Endothelial cell of umbilical vein (primary cell): Measurements from ENCODE around the gene OR4E2. TPM values are rescaled to one million over a fixed set of nuclear protein-coding genes. Genes with fewer than 3 reads are reported as not detected.

ENCODE experiments used
- BruUV-seq: library from RNA; stranded (reverse); fragments of 400-500 nt; replicated peaks from 2 replicates; lab custom pipeline; 2021; lab: Mats Ljungman, UMichigan
- CTCF ChIA-PET: fragments of 300-600, 350-600 bp; sonication (Branson Sonifier 250); formaldehyde crosslinking; loops from one replicate; lab custom pipeline; 2021; ENCODE audit warnings: antibody characterized with exemption, inconsistent platforms; lab: Charles Lee
- POLR2A ChIA-PET: fragments of 300-600, 350-600 bp; sonication (Branson Sonifier 250); formaldehyde crosslinking; loops from one replicate; lab custom pipeline; 2021; ENCODE audit warnings: antibody characterized with exemption, inconsistent platforms; lab: Charles Lee
- DNase-seq: peaks from one replicate; pipeline ENCODE4 v3.0.0-alpha.2; 2011; ENCODE audit warnings: low read depth, low spot score
- FAIRE-seq: peaks from 2 replicates; lab custom pipeline; 2011; peaks lifted over from hg19 to GRCh38; lab: Jason Lieb, UNC
- H2AFZ ChIP-seq: 2 replicates; pipeline ENCODE4 v1.6.0; 2012; ENCODE audit warnings: low read depth, low read length, control low read depth, inconsistent platforms
- H3K27ac ChIP-seq: 2 replicates; pipeline ENCODE4 v1.5.1; 2011; ENCODE audit warnings: low read depth, mild to moderate bottlenecking, control low read depth, low read length, moderate library complexity; ENCODE audit not compliant: insufficient read depth
- H3K27me3 ChIP-seq, 2 experiments: 2 replicates each; pipeline versions ENCODE4 v1.6.0 to v1.6.1; 2011; ENCODE audit warnings: low read length in 2 of 2, mixed read lengths in 1 of 2; ENCODE audit not compliant: control insufficient read depth in 2 of 2, insufficient read depth in 2 of 2
- H3K36me3 ChIP-seq, 2 experiments: 2 replicates in 1 of 2; 3 replicates in 1 of 2; pipeline ENCODE4 v1.5.1; 2011; ENCODE audit warnings: low read length in 2 of 2, mild to moderate bottlenecking in 1 of 2, moderate library complexity in 1 of 2; ENCODE audit not compliant: control insufficient read depth in 2 of 2, insufficient read depth in 2 of 2; ENCODE audit errors: extremely low read depth in 1 of 2
- H3K4me1 ChIP-seq: 3 replicates; pipeline ENCODE4 v1.5.1; 2011; ENCODE audit warnings: mild to moderate bottlenecking, low read length; ENCODE audit not compliant: control insufficient read depth, insufficient read depth; ENCODE audit errors: extremely low read depth
- H3K4me2 ChIP-seq: 2 replicates; pipeline ENCODE4 v1.6.1; 2011; ENCODE audit warnings: low read length, control low read depth, mixed read lengths; ENCODE audit not compliant: insufficient read depth
- H3K4me3 ChIP-seq, 3 experiments: fragments of 200-600 bp in 1 of 3; sonication (generic), shearing (Covaris generic) in 1 of 3; replicated peaks in 1 of 3; 2 replicates each; pipeline ENCODE4 v1.5.1; 2011 to 2016; ENCODE audit warnings: control low read depth in 3 of 3, low read length in 3 of 3, mild to moderate bottlenecking in 2 of 3, inconsistent platforms in 1 of 3, low read depth in 1 of 3, moderate library complexity in 1 of 3; ENCODE audit not compliant: insufficient read depth in 1 of 3
- H3K79me2 ChIP-seq: 2 replicates; pipeline ENCODE4 v1.6.0; 2012; ENCODE audit warnings: low read length, inconsistent platforms; ENCODE audit not compliant: control insufficient read depth, insufficient read depth
- H3K9ac ChIP-seq: replicated peaks from 2 replicates; pipeline ENCODE3; 2011; ENCODE audit warnings: low read length, control low read depth; ENCODE audit not compliant: insufficient read depth; ENCODE audit errors: extremely low read depth
- H3K9me1 ChIP-seq: replicated peaks from 3 replicates; pipeline ENCODE4 v1.6.0; 2011; ENCODE audit warnings: mild to moderate bottlenecking, low read length; ENCODE audit not compliant: control insufficient read depth, insufficient read depth; ENCODE audit errors: extremely low read depth
- H3K9me3 ChIP-seq: replicated peaks from 2 replicates; pipeline ENCODE4 v1.5.1; 2012; ENCODE audit warnings: low read length, inconsistent platforms; ENCODE audit not compliant: control insufficient read depth, insufficient read depth
- H4K20me1 ChIP-seq: replicated peaks from 2 replicates; pipeline ENCODE3; 2011; ENCODE audit warnings: mild to moderate bottlenecking, low read length; ENCODE audit not compliant: control insufficient read depth, insufficient read depth; ENCODE audit errors: extremely low read depth
- EZH2 ChIP-seq: IDR thresholded peaks from 2 replicates; pipeline ENCODE4 v1.6.1; 2012; ENCODE audit warnings: borderline replicate concordance, low read depth, mild to moderate bottlenecking, moderate library complexity, low read length, inconsistent platforms; ENCODE audit not compliant: severe bottlenecking
- FOS ChIP-seq: IDR thresholded peaks from 2 replicates; pipeline ENCODE4 v1.6.1; 2011; ENCODE audit warnings: mild to moderate bottlenecking, low read length, moderate library complexity, borderline replicate concordance; ENCODE audit not compliant: insufficient read depth
- GATA2 ChIP-seq: IDR thresholded peaks from 2 replicates; pipeline ENCODE4 v1.7.0; 2011; ENCODE audit warnings: low read depth, mild to moderate bottlenecking, moderate library complexity, mixed read lengths, low read length; ENCODE audit not compliant: insufficient read length, insufficient read depth
- JUN ChIP-seq: IDR thresholded peaks from 2 replicates; pipeline ENCODE4 v1.6.1; 2011; ENCODE audit warnings: borderline replicate concordance, low read depth; ENCODE audit not compliant: insufficient read length, insufficient read depth
- MYC ChIP-seq: IDR thresholded peaks from one replicate; pipeline ENCODE4 v1.6.1; 2011; ENCODE audit warnings: mild to moderate bottlenecking, low read depth, low read length
- POLR2A ChIP-seq: IDR thresholded peaks from 2 replicates; pipeline ENCODE4 v1.6.1; 2012; ENCODE audit warnings: low read depth, mild to moderate bottlenecking, control low read depth, low read length
- POLR2AphosphoS5 ChIP-seq: IDR thresholded peaks from 2 replicates; pipeline ENCODE4 v1.6.1; 2012; ENCODE audit warnings: low read depth, mild to moderate bottlenecking, control low read depth, low read length, moderate library complexity; ENCODE audit not compliant: insufficient read depth
- dilution Hi-C: fragments of 300-500 bp; cut with MboI; formaldehyde crosslinking; loops from one replicate; pipeline ENCODE4 v1.15.0; 2019; ENCODE audit warnings: low sequenced_read_pairs; ENCODE audit not compliant: extremely low pct_ligation_motif_present
- intact Hi-C: fragments of 100-400 bp; cut with micrococcal nuclease; formaldehyde crosslinking; loops from one replicate; pipeline ENCODE4 v1.10.0; 2022
- polyA plus RNA-seq, 4 experiments: library from polyadenylated mRNA; depleted of rRNA in 3 of 4; stranded (reverse) in 3 of 4; unstranded in 1 of 4; fragments of >200 nt; gene quantifications; 2 replicates each; pipeline versions ENCODE4 v1.2.1 to v1.2.3, GENCODE V29; 2011 to 2012; ENCODE audit warnings: missing spikeins in 1 of 4
- total RNA-seq: library from RNA; stranded (reverse); gene quantifications from 2 replicates; pipeline ENCODE4 v1.2.3, GENCODE V29; 2021
- TF ChIP-seq, protein P1 (sequence below): IDR thresholded peaks from 2 replicates; pipeline ENCODE4 v1.6.1; 2011; ENCODE audit not compliant: insufficient read depth, insufficient read length
- TF ChIP-seq, protein P2 (sequence below), 2 donors: IDR thresholded peaks; 1 replicate in 1 of 2; 2 replicates in 1 of 2; pipeline ENCODE4 v1.5.1; 2011; ENCODE audit warnings: low read length in 2 of 2, mild to moderate bottlenecking in 2 of 2, moderate library complexity in 2 of 2, control low read depth in 1 of 2, inconsistent platforms in 1 of 2, low read depth in 1 of 2; ENCODE audit not compliant: insufficient read depth in 1 of 2; ENCODE audit errors: extremely low read depth in 1 of 2

OR4E2 gene
- total and polyA plus RNA-seq, 2 donors (not counting 3 experiments of a cell fraction or from before 2014, with no cell fraction given): not detected

DNA sequence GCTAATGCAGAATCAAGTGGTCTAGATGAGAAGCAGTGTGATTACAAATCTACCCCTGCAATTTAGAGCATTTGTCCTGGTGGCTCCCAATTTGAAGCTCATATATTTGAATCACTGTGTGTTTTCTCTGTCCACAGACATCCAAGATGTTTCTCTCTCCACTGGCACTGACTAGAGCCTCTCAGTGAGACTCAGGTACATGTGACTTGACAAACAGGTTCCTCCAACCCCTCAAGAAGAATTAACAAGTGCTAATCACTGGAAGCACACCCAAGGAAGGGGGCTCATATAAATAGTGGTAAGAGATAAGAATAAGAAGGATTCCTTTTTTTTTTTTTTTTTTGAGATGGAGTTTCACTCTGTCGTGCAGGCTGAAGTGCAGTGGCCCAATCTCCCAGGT lies 39.4 kb upstream of the OR4E2 start:
- no peak overlapping the region for H3K4me2 ChIP-seq
- no peak for FAIRE-seq

More for the DNA sequence above, 39.4 kb upstream of the OR4E2 start:
- H3K27ac ChIP-seq: no peak overlapping the region
- H3K79me2 ChIP-seq: no peaks in the 10 kb centered on the region
- H3K36me3 ChIP-seq: no peaks in the 10 kb centered on the region
- TF ChIP-seq POLR2AphosphoS5: no peak
- no peak for TF ChIP-seq FOS
- no peak for TF ChIP-seq EZH2
- TF ChIP-seq, protein P1, sequence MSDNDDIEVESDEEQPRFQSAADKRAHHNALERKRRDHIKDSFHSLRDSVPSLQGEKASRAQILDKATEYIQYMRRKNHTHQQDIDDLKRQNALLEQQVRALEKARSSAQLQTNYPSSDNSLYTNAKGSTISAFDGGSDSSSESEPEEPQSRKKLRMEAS: no peak
- TF ChIP-seq MYC: no peak
- no peak for TF ChIP-seq POLR2A
- TF ChIP-seq GATA2: no peak
- TF ChIP-seq, protein P2, sequence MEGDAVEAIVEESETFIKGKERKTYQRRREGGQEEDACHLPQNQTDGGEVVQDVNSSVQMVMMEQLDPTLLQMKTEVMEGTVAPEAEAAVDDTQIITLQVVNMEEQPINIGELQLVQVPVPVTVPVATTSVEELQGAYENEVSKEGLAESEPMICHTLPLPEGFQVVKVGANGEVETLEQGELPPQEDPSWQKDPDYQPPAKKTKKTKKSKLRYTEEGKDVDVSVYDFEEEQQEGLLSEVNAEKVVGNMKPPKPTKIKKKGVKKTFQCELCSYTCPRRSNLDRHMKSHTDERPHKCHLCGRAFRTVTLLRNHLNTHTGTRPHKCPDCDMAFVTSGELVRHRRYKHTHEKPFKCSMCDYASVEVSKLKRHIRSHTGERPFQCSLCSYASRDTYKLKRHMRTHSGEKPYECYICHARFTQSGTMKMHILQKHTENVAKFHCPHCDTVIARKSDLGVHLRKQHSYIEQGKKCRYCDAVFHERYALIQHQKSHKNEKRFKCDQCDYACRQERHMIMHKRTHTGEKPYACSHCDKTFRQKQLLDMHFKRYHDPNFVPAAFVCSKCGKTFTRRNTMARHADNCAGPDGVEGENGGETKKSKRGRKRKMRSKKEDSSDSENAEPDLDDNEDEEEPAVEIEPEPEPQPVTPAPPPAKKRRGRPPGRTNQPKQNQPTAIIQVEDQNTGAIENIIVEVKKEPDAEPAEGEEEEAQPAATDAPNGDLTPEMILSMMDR (IDR thresholded peaks at IDR 0.05; ENCODE audit: extremely low read depth in 1 of 2, insufficient read depth in 1 of 2, low read depth in 1 of 2, low read length in 2 of 2): no peak
- no peak for TF ChIP-seq JUN
- H4K20me1 ChIP-seq: no peaks in the 10 kb centered on the region
- no peaks in the 10 kb centered on the region for H3K4me1 ChIP-seq
- dilution Hi-C loops: no loop called here
- DNase-seq: no peak
- H3K4me3 ChIP-seq: no peak overlapping the region
- BruUV-seq: no TSS peak
- ChIA-PET CTCF (interaction anchor here (0.6 kb wide), 1 partner anchor 583 kb away, joined by 3 read pairs; no protein-coding TSS in a partner anchor), POLR2A (interaction anchor here (0.6 kb wide), 1 partner anchor 285 kb away, joined by 4 read pairs; no protein-coding TSS in a partner anchor)
- no peaks in the 10 kb centered on the region for H3K9me1 ChIP-seq
- H3K9me3 ChIP-seq: no peaks in the 10 kb centered on the region
- no peaks in the 10 kb centered on the region for H3K27me3 ChIP-seq
- no peak overlapping the region for H3K9ac ChIP-seq
- intact Hi-C loops: no loop called here
- no peak overlapping the region for H2AFZ ChIP-seq
